PC-3 (cell line): ENCODE measurements around the gene KCNC3. TPM values are rescaled to one million over a fixed set of nuclear protein-coding genes. Genes with fewer than 3 reads are reported as not detected.
A peak's percentile ranks its signal among the peaks of the same experiment; 100 is the strongest.

ENCODE experiments used
- ATAC-seq: fragments of 200-7000 bp; cut with Tn5 transposase; 2 replicates; pipeline ENCODE4 v1.9.1; 2020; ENCODE audit warnings: mild to moderate bottlenecking, moderate library complexity
- BruUV-seq: library from RNA; stranded (reverse); fragments of 400-500 nt; replicated peaks from 2 replicates; lab custom pipeline; 2021; lab: Mats Ljungman, UMichigan
- CTCF ChIA-PET: fragments of 300-600 bp; sonication (Branson Sonifier 250); formaldehyde crosslinking; loops from one replicate; lab custom pipeline; 2022; ENCODE audit warnings: antibody characterized with exemption; lab: Charles Lee
- POLR2A ChIA-PET: fragments of 300-600 bp; sonication (Branson Sonifier 250); formaldehyde crosslinking; loops from one replicate; lab custom pipeline; 2022; ENCODE audit warnings: antibody characterized with exemption; ENCODE audit not compliant: unreplicated experiment; lab: Charles Lee
- DNase-seq: peaks from one replicate; pipeline ENCODE4 v3.0.0-alpha.2; 2015
- H2AFZ ChIP-seq: fragments of 300-600 bp; sonication (generic); 2 replicates; pipeline ENCODE4 v1.6.0; 2016; ENCODE audit warnings: antibody characterized with exemption, low read length
- H3F3A ChIP-seq: fragments of 300-600 bp; sonication (generic); one replicate; pipeline ENCODE4 v1.6.0; 2017; ENCODE audit warnings: antibody characterized with exemption, low read length, control low read depth, mild to moderate bottlenecking; ENCODE audit not compliant: unreplicated experiment
- H3K27ac ChIP-seq: fragments of 300-600 bp; sonication (generic); 2 replicates; pipeline ENCODE4 v1.5.1; 2016; ENCODE audit warnings: mild to moderate bottlenecking, low read length
- H3K27me3 ChIP-seq: fragments of 300-600 bp; sonication (generic); 2 replicates; pipeline ENCODE4 v1.6.1; 2016; ENCODE audit warnings: low read length, mixed read lengths
- H3K36me3 ChIP-seq: fragments of 300-600 bp; sonication (generic); 2 replicates; pipeline ENCODE4 v1.6.1; 2016; ENCODE audit warnings: low read depth, mixed run types, low read length, mixed read lengths
- H3K4me1 ChIP-seq: fragments of 300-600 bp; sonication (generic); 2 replicates; pipeline ENCODE4 v1.5.1; 2016; ENCODE audit warnings: low read length; ENCODE audit not compliant: insufficient read depth
- H3K4me2 ChIP-seq: fragments of 300-600 bp; sonication (generic); 2 replicates; pipeline ENCODE4 v1.6.0; 2016; ENCODE audit warnings: low read length
- H3K4me3 ChIP-seq: fragments of 300-600 bp; sonication (generic); 2 replicates; pipeline ENCODE4 v1.5.1; 2016; ENCODE audit warnings: mild to moderate bottlenecking, low read length, mixed read lengths
- H3K79me2 ChIP-seq: fragments of 300-600 bp; sonication (generic); 2 replicates; pipeline ENCODE4 v1.6.1; 2017; ENCODE audit warnings: low read length, mixed read lengths
- H3K9ac ChIP-seq: fragments of 300-600 bp; sonication (generic); 2 replicates; pipeline ENCODE4 v1.6.0; 2016; ENCODE audit warnings: mild to moderate bottlenecking, low read length
- H3K9me2 ChIP-seq: fragments of 300-600 bp; sonication (generic); replicated peaks from 2 replicates; pipeline ENCODE4 v1.6.1; 2016; ENCODE audit warnings: mixed run types, low read length, mixed read lengths
- H3K9me3 ChIP-seq: fragments of 300-600 bp; sonication (generic); 2 replicates; pipeline ENCODE4 v1.6.1; 2016; ENCODE audit warnings: low read length, mixed read lengths
- H4K20me1 ChIP-seq: fragments of 300-600 bp; sonication (generic); 2 replicates; pipeline ENCODE4 v1.6.1; 2016; ENCODE audit warnings: low read length, mixed read lengths
- EZH2 ChIP-seq: fragments of 300-600 bp; sonication (generic); IDR thresholded peaks from one replicate; pipeline ENCODE4 v1.6.1; 2017; ENCODE audit warnings: antibody characterized with exemption, mild to moderate bottlenecking, low read length; ENCODE audit not compliant: unreplicated experiment
- EZH2phosphoT487 ChIP-seq: fragments of 300-600 bp; sonication (generic); IDR thresholded peaks from 2 replicates; pipeline ENCODE4 v1.6.1; 2018; ENCODE audit warnings: mild to moderate bottlenecking, antibody characterized with exemption, low read length, borderline replicate concordance
- intact Hi-C: fragments of 100-400 bp; cut with micrococcal nuclease; formaldehyde crosslinking; loops from 2 replicates; pipeline ENCODE4 v1.9.0; 2023
- total RNA-seq: library from RNA; depleted of rRNA; stranded (reverse); fragments of >200 nt; gene quantifications from 2 replicates; pipeline ENCODE4 v1.2.3, GENCODE V29; 2014
- TF ChIP-seq, protein P1 (sequence below): fragments of 300-600 bp; sonication (generic); conservative IDR thresholded peaks from 2 replicates; pipeline ENCODE4 v1.5.1; 2017; ENCODE audit warnings: antibody characterized with exemption, low read depth, mild to moderate bottlenecking, low read length

KCNC3 gene
- total RNA-seq, 1 experiment from 2014 or later, result 3.1 TPM

DNA sequence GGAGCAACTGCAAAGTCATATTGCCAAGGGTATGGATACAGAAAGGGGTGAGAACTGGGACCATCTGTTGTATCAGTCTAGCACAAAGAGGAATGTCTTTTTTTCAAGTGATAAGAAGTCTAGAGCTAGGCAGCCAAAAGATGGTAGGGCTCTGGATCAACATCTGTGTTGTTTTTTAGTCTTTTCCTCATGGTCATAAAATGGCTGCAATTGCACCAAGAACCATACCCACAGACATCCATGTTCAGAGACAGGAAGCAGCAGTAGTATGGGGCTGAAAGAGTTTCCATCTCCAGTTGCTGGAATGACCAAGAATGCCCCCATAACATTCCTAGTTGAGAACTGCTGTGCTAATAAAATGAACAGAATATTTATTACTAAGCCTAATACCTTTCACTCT is 25.6 kb downstream of the KCNC3 start:
- Histone ChIP-seq H3K4me2 (no peak overlapping the region), H2AFZ (no peak overlapping the region), H3K4me1 (peaks cover 17% of the 10 kb centered on the region), H3K9me3 (no peaks in the 10 kb centered on the region), H3K27me3 (no peaks in the 10 kb centered on the region), H3K4me3 (no peak overlapping the region), H3K9ac (no peak overlapping the region), H3F3A (no peaks in the 10 kb centered on the region), H3K9me2 (no peaks in the 10 kb centered on the region), H4K20me1 (no peaks in the 10 kb centered on the region), H3K36me3 (peaks cover 12% of the 10 kb centered on the region), H3K79me2 (no peaks in the 10 kb centered on the region), H3K27ac (no peak overlapping the region)
- BruUV-seq, result no TSS peak
- ATAC-seq (no peak), DNase-seq (no peak)
- ChIA-PET CTCF (no interaction called here), POLR2A (no interaction called here)
- intact Hi-C loops, result loop anchor here (5.0 kb wide), 1 partner anchor 51 kb away; no protein-coding TSS in a partner anchor
- TF ChIP-seq, protein P1, sequence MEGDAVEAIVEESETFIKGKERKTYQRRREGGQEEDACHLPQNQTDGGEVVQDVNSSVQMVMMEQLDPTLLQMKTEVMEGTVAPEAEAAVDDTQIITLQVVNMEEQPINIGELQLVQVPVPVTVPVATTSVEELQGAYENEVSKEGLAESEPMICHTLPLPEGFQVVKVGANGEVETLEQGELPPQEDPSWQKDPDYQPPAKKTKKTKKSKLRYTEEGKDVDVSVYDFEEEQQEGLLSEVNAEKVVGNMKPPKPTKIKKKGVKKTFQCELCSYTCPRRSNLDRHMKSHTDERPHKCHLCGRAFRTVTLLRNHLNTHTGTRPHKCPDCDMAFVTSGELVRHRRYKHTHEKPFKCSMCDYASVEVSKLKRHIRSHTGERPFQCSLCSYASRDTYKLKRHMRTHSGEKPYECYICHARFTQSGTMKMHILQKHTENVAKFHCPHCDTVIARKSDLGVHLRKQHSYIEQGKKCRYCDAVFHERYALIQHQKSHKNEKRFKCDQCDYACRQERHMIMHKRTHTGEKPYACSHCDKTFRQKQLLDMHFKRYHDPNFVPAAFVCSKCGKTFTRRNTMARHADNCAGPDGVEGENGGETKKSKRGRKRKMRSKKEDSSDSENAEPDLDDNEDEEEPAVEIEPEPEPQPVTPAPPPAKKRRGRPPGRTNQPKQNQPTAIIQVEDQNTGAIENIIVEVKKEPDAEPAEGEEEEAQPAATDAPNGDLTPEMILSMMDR, result no peak
- TF ChIP-seq EZH2phosphoT487 (no peak), EZH2 (no peak)

DNA sequence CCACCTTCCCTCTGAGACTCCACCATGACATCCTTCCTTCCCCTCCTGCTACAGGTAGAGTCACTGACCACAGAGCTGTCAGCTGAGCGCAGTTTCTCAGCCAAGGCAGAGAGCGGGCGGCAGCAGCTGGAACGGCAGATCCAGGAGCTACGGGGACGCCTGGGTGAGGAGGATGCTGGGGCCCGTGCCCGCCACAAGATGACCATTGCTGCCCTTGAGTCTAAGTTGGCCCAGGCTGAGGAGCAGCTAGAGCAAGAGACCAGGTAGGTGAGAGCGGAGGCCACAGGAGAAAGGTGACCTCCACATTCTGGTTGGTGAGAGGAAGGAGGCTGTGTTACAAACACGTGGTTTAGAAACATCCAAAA is 27.6 kb downstream of the KCNC3 start:
- POLR2A ChIA-PET, result no interaction called here
- no peak overlapping the region for H3K4me3 ChIP-seq
- no peaks in the 10 kb centered on the region for H4K20me1 ChIP-seq
- CTCF ChIA-PET, result interaction anchor here (1.7 kb wide), 1 partner anchor 27 kb away, joined by 12 read pairs; the partner anchor contains the start of gene KCNC3
- no peaks in the 10 kb centered on the region for H3K9me3 ChIP-seq
- H3K36me3 ChIP-seq, result peaks cover under 1% of the 10 kb centered on the region; the same call in 1 of the 2 replicates
- TF ChIP-seq, protein P1, result no peak
- TF ChIP-seq EZH2phosphoT487 (no peak), EZH2 (no peak)
- no peaks in the 10 kb centered on the region for H3K79me2 ChIP-seq
- peak overlapping the region; percentile 77 for H3K4me2 ChIP-seq
- H2AFZ ChIP-seq, result no peak overlapping the region
- BruUV-seq, result no TSS peak
- peak overlapping the region; percentile 85 for H3K27ac ChIP-seq
- H3K9ac ChIP-seq, result peak overlapping the region; percentile 43
- H3K9me2 ChIP-seq, result no peaks in the 10 kb centered on the region
- H3K27me3 ChIP-seq, result no peaks in the 10 kb centered on the region
- peaks cover 17% of the 10 kb centered on the region for H3K4me1 ChIP-seq
- H3F3A ChIP-seq, result no peaks in the 10 kb centered on the region
- intact Hi-C loops, result loop anchor here (2.0 to 5.0 kb wide), 2 partner anchors 27 to 49 kb away; partner anchors contain the start of gene KCNC3
- DNase-seq (no peak), ATAC-seq (no peak)

DNA sequence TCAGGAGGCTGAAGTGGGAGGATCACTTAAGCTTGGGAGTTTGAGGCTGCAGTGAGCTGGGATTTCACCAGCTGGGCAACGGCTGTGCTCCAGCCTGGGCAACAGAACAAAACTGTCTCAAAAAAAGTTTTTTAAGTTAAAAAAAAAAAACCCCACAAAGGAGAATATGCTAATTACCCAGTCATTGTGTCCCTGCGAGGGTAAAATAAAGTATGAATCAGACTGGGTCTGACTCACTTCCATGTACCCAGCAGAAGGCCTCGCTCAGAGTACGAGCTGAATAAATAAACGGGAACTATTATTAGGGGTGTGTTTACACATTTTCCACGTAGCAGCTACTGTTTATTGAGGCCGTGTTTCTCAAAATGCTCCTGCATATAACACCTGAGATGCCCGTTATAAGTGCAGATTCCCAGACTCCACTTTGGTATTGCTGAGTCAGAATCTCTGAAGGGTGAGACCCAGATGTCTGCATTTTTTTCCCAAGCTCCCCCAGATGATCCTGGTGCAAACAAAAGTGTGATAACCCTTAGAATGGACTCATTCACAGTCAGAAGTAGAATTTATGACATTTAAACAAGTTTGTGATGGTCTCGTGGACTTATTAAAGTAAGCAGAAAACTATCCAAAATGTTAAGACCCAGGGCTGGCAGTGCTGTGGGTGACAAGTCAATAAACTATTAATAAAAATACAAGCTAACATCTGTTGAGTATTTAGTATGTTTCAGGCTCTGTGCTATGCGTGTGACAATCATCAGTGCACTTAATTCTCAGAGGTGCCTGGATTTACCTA is 28.2 kb downstream of the KCNC3 start:
- ChIA-PET POLR2A (interaction anchor here (0.5 kb wide), 1 partner anchor 13 kb away, joined by 4 read pairs; no protein-coding TSS in a partner anchor), CTCF (interaction anchor here (0.6 to 1.7 kb wide), 6 partner anchors 24 to 221 kb away, joined by 3 to 12 read pairs (median 4); partner anchors contain the start of gene KCNC3)
- 0 out of 2 replicates have a peak overlapping the region, but pooled peaks have one; percentile 6 for H2AFZ ChIP-seq
- ATAC-seq (peak; percentile 99), DNase-seq (peak; percentile 94)
- H3K36me3 ChIP-seq, result peaks cover 3% of the 10 kb centered on the region; the same call in 1 of the 2 replicates
- no peaks in the 10 kb centered on the region for H3K9me2 ChIP-seq
- no peaks in the 10 kb centered on the region for H3K9me3 ChIP-seq
- no TSS peak for BruUV-seq
- H3K4me2 ChIP-seq, result peak overlapping the region; percentile 77
- H3K27ac ChIP-seq, result peak overlapping the region; percentile 85
- peaks cover 17% of the 10 kb centered on the region for H3K4me1 ChIP-seq
- no peaks in the 10 kb centered on the region for H3F3A ChIP-seq
- peak overlapping the region; percentile 43 for H3K9ac ChIP-seq
- H3K27me3 ChIP-seq, result no peaks in the 10 kb centered on the region
- H3K4me3 ChIP-seq, result peak overlapping the region; percentile 33; the same call in 1 of the 2 replicates
- H3K79me2 ChIP-seq, result no peaks in the 10 kb centered on the region
- H4K20me1 ChIP-seq, result no peaks in the 10 kb centered on the region
- TF ChIP-seq, protein P1, result no peak
- TF ChIP-seq EZH2phosphoT487, result no peak
- no peak for TF ChIP-seq EZH2
- intact Hi-C loops, result loop anchor here (2.0 to 5.0 kb wide), 2 partner anchors 28 to 49 kb away; partner anchors contain the start of gene KCNC3
